NCI-H460 (cell line): ENCODE data around the gene TPSD1. TPM values are rescaled to one million over a fixed set of nuclear protein-coding genes. Genes with fewer than 3 reads are reported as not detected.
"Not testable (repeated sequence)": the region's sequence is repeated elsewhere in the genome, so short reads cannot be mapped to it uniquely, and the experiment has no call there.

Experiments
- DNase-seq: peaks from one replicate; pipeline ENCODE4 v3.0.0-alpha.2; 2016; ENCODE audit warnings: low read depth; ENCODE audit errors: extremely low read depth
- total RNA-seq: library from RNA; depleted of rRNA; stranded (reverse); fragments of >200 nt; shearing (Covaris generic); gene quantifications from 2 replicates; pipeline ENCODE4 v1.2.3, GENCODE V29; 2014

The TPSD1 gene
- total RNA-seq, 1 experiment from 2014 or later: not detected

- DNase-seq: no peak
These were observed 4.3 kb downstream of the TPSD1 start for GRCh38 chr16:1260101-1260680.

GRCh38 chr16:1261131-1261892 lies 5.4 kb downstream of the TPSD1 start:
- no peak for DNase-seq

GRCh38 chr16:1262210-1262845 lies 6.5 kb downstream of the TPSD1 start:
- DNase-seq: no peak

- no peak for DNase-seq
These were observed 7.0 kb downstream of the TPSD1 start for GRCh38 chr16:1262846-1263221.

GRCh38 chr16:1263591-1264344 lies 7.9 kb downstream of the TPSD1 start:
- no peak for DNase-seq

GRCh38 chr16:1264345-1265089 lies 8.6 kb downstream of the TPSD1 start:
- DNase-seq: no peak

GRCh38 chr16:1265090-1265630 lies 9.3 kb downstream of the TPSD1 start:
- DNase-seq: no peak

GRCh38 chr16:1265826-1266225 lies 10.0 kb downstream of the TPSD1 start:
- no peak for DNase-seq

- not testable (repeated sequence) for DNase-seq
These were observed 13.5 kb downstream of the TPSD1 start for GRCh38 chr16:1269418-1269817.

GRCh38 chr16:1271380-1271723 lies 15.5 kb downstream of the TPSD1 start:
- no peak for DNase-seq

- DNase-seq: not testable (repeated sequence)
These were observed 16.0 kb downstream of the TPSD1 start for GRCh38 chr16:1271724-1272413.

GRCh38 chr16:1272453-1273198 lies 16.8 kb downstream of the TPSD1 start:
- no peak for DNase-seq

- no peak for DNase-seq
These were observed 17.9 kb downstream of the TPSD1 start for GRCh38 chr16:1273816-1274215.

GRCh38 chr16:1274767-1275166 lies 18.9 kb downstream of the TPSD1 start:
- DNase-seq: no peak

GRCh38 chr16:1275791-1276579 lies 20.1 kb downstream of the TPSD1 start:
- DNase-seq: no peak

GRCh38 chr16:1276580-1276878 lies 20.7 kb downstream of the TPSD1 start:
- no peak for DNase-seq

- DNase-seq: no peak
These were observed 21.3 kb downstream of the TPSD1 start for GRCh38 chr16:1277151-1277598.

GRCh38 chr16:1277617-1278282 lies 21.9 kb downstream of the TPSD1 start:
- DNase-seq: no peak
